Cardiac fibroblast (primary cell): Measurements from ENCODE around the gene SPTBN1.

Source experiments
- DNase-seq, 2 donors: peaks; one replicate each; pipeline versions ENCODE4 v3.0.0 to v3.0.0-alpha.2; 2010; ENCODE audit warnings: low read depth in 2 of 2
- H3K4me3 ChIP-seq, 2 donors: replicated peaks in 1 of 2; 1 replicate in 1 of 2; 2 replicates in 1 of 2; pipeline ENCODE4 v1.5.1; 2011; ENCODE audit warnings: low read depth in 2 of 2, low read length in 2 of 2, mild to moderate bottlenecking in 2 of 2, moderate library complexity in 1 of 2
- TF ChIP-seq, protein P1 (sequence below): IDR thresholded peaks from one replicate; pipeline ENCODE4 v1.5.1; 2011; ENCODE audit warnings: low read depth, mild to moderate bottlenecking, low read length, inconsistent platforms

The SPTBN1 gene

DNA sequence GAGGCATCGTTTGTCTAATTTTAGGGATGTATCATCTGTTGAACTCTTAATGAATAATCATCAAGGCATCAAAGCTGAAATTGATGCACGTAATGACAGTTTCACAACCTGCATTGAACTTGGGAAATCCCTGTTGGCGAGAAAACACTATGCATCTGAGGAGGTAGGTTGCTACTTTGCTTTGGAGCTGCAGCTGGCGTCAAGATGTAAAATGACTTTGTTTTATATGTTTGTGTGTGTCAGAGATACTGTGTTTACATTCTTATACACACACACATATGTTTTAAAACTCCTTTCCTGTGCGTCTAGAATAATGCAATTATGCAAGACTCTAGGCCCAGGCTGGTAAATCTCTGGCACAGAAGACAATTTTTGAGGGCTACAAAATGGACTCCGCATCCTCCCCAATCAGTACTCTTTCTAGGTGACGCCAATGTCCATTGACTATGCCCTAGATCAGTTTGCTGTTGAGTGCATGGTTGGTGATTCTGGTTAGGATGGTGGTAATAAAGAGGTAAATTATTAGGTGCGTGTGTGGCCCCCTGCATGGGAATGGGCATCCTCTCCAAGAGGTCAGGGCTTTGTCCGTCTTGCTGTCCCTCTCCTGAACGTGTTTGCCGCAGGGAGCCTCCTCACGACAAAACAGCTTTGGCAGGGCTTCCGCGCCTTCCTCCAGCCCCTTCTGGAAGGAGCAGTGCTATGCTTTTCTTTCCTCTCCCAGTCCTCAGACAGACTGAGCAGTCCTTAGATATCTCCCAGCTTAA lies 199.1 kb downstream of the SPTBN1 start:
- no peak for DNase-seq
- TF ChIP-seq, protein P1, sequence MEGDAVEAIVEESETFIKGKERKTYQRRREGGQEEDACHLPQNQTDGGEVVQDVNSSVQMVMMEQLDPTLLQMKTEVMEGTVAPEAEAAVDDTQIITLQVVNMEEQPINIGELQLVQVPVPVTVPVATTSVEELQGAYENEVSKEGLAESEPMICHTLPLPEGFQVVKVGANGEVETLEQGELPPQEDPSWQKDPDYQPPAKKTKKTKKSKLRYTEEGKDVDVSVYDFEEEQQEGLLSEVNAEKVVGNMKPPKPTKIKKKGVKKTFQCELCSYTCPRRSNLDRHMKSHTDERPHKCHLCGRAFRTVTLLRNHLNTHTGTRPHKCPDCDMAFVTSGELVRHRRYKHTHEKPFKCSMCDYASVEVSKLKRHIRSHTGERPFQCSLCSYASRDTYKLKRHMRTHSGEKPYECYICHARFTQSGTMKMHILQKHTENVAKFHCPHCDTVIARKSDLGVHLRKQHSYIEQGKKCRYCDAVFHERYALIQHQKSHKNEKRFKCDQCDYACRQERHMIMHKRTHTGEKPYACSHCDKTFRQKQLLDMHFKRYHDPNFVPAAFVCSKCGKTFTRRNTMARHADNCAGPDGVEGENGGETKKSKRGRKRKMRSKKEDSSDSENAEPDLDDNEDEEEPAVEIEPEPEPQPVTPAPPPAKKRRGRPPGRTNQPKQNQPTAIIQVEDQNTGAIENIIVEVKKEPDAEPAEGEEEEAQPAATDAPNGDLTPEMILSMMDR, result no peak
- no peak overlapping the region for H3K4me3 ChIP-seq

GRCh38 chr2:54656863-54657262 lies 200.7 kb downstream of the SPTBN1 start:
- TF ChIP-seq, protein P1, result no peak
- no peak for DNase-seq
- H3K4me3 ChIP-seq, result no peak overlapping the region

- TF ChIP-seq, protein P1, result peak; percentile 56
- no peak overlapping the region for H3K4me3 ChIP-seq
- DNase-seq, result peak; percentile 55 to 64
Observed at GRCh38 chr2:54657664-54658083, 201.5 kb downstream of the SPTBN1 start.

DNA sequence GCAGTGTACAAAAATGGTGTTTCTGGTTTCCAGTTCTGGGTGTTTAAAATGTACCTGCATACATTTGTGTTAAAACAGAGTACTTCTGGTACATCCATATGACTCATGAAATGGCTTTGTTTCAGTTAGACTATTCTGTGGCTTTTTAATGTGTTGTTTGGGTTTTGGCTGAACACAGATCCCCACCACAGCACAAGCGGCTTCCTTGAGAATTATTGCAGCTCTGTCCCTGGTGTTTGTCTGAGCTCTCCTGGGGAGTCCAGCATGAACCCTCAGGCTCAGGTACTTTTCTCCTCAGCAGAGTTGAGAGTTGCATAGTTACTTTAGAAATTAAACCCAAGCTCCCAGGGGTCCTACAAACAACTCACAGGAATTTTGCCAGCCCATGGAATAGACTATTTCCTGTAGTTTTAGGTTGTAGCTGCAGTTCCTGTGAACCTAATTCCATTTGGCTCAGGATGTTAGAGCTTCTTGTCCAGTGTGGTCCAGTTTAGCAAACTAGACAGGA lies 202.5 kb downstream of the SPTBN1 start:
- TF ChIP-seq, protein P1, result no peak
- DNase-seq, result peak; percentile 26 to 65

DNA sequence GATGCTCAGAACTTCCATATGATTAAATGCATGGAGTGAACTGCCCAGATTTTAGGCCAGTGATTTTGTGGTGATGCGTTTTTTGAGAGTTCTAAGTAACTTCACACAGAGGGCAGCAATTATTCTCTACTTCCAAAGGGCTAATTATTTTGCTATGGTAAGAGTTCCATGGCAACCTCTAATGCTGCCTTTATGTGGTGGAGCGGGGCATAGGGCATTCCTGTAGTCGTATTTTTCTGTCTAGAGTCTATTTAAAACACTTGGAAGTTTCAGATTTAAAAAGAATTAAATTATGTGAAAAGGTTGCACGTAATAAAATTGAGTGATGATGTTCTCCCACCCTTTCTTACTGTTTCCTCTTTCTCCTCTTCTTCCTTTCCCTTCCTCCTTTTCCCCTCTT lies 203.4 kb downstream of the SPTBN1 start:
- TF ChIP-seq, protein P1, result no peak
- no peak for DNase-seq
- no peak overlapping the region for H3K4me3 ChIP-seq

More for the DNA sequence above, 202.5 kb downstream of the SPTBN1 start:
- H3K4me3 ChIP-seq, result no peak overlapping the region

GRCh38 chr2:54660752-54661151 lies 204.6 kb downstream of the SPTBN1 start:
- TF ChIP-seq, protein P1, result no peak
- no peak overlapping the region for H3K4me3 ChIP-seq
- no peak for DNase-seq
